Subcutaneous abdominal adipose tissue (tissue), 5 donors: ENCODE data around the gene GGCT.

ENCODE experiments used
- H3K27ac ChIP-seq: one replicate; pipeline ENCODE4 v1.7.0; 2013; ENCODE audit warnings: low read depth, mild to moderate bottlenecking, inconsistent platforms, low read length, moderate library complexity
- H3K27me3 ChIP-seq, 5 donors: one replicate each; pipeline ENCODE4 v1.7.0; 2013; ENCODE audit warnings: low read length in 5 of 5, inconsistent platforms in 1 of 5; ENCODE audit not compliant: control insufficient read depth in 5 of 5, insufficient read depth in 4 of 5
- H3K36me3 ChIP-seq, 5 donors: one replicate each; pipeline ENCODE4 v1.7.0; 2013; ENCODE audit warnings: low read length in 5 of 5; ENCODE audit not compliant: control insufficient read depth in 5 of 5, insufficient read depth in 5 of 5
- H3K4me1 ChIP-seq, 5 donors: one replicate each; pipeline ENCODE4 v1.7.0; 2013; ENCODE audit warnings: low read length in 5 of 5, mild to moderate bottlenecking in 3 of 5, moderate library complexity in 1 of 5; ENCODE audit not compliant: control insufficient read depth in 5 of 5, insufficient read depth in 5 of 5
- H3K4me3 ChIP-seq, 5 donors: one replicate each; pipeline ENCODE4 v1.7.0; 2013; ENCODE audit warnings: low read length in 5 of 5, low read depth in 1 of 5
- H3K9ac ChIP-seq, 5 donors: one replicate each; pipeline ENCODE4 v1.7.0; 2013; ENCODE audit warnings: low read length in 5 of 5, mild to moderate bottlenecking in 4 of 5, moderate library complexity in 3 of 5
- H3K9me3 ChIP-seq, 5 donors: one replicate each; pipeline ENCODE4 v1.7.0; 2013; ENCODE audit warnings: low read length in 5 of 5; ENCODE audit not compliant: control insufficient read depth in 5 of 5
- donor health status: healthy.
- donor health status: healthy.
- donor health status: healthy.
- donor health status: healthy.
- donor health status: healthy.

Gene GGCT

DNA sequence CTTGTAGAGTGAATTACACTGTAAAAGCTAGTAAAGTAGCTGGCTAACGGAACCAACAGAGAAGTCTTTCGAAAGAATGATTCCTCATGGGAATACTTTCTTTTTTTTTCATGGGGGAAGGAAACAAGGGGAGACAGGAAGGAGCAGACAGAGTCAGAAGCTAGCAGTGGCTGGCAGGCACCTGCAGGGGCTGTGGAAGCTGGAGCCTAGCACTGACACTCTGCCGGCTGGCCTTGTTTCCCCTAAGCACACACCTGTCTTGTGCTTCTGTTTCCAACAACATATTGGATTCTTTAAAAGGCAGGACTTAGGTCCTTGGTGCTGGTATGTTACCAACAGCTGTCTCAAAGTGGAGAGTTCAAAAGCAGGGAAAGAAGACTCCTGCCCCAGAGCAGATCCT lies 50.7 kb downstream of the GGCT start:
- Histone ChIP-seq H3K27me3 (no peaks in the 10 kb centered on the region), H3K36me3 (peaks cover 0 to 84% (median 54%) of the 10 kb centered on the region in 5 donors), H3K9ac (peak overlapping the region in 3 of 5 donors; percentile 11 to 62 (median 31)), H3K27ac (peak overlapping the region; percentile 29), H3K4me3 (no peak overlapping the region), H3K9me3 (no peaks in the 10 kb centered on the region), H3K4me1 (peaks cover 9 to 56% (median 39%) of the 10 kb centered on the region in 5 donors)

DNA sequence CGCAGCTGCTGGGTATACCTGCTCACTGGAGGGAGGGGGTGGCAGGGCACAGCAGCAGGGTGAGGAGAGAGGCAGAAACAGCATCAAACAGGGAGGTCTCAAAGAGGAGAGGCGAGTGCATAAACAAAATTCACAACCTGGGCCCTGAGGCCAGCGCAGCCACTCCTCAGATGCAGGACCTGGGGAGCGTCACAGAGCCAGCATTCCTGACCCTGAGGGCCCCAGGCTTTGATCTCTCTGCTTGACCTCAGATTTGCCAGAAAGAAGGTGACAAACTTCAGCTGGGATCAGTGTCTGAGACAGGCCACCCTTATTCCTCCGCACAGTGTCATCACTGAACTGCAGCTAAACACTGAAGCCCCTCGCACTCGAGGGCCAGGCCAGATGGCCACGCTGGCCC lies 51.6 kb downstream of the GGCT start:
- Histone ChIP-seq H3K27me3 (no peaks in the 10 kb centered on the region), H3K27ac (no peak overlapping the region), H3K4me3 (no peak overlapping the region), H3K36me3 (peaks cover 0 to 93% (median 62%) of the 10 kb centered on the region in 5 donors), H3K9me3 (no peaks in the 10 kb centered on the region), H3K9ac (peak overlapping the region in 1 of 5 donors; percentile 12), H3K4me1 (peaks cover 9 to 49% (median 39%) of the 10 kb centered on the region in 5 donors)

DNA sequence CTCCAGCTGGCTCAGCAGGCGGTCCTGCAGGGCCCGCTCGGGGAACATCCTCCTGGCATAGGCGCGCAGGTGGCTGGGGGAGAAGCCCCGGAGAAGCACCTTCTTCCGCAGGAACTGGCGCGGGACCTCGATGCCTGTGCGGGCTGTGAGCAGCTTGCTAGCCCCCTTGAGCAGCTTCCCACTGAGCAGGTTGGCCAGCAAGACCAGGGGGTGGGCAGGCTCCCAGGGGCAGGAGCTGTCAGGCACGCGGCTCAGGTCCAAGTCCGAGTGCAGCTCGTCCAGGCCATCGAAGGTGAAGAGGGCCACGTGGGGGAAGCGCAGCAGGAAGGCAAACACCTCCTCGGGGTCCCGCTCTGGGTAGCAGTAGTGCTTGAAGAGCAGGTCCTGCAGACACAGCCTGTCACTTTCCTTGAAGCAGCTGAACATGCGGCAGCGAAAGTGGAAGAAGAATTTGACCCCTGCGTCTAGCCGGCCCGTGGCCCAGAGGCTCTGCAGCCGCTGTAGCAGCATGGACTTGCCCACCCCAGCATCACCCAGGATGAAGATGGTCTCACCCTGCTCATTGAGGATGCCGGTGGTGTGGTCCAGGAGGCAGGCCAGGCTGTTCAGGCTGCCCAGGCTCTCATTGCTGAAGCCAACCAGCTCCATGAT lies 52.2 kb downstream of the GGCT start:
- H3K27ac ChIP-seq = no peak overlapping the region
- no peaks in the 10 kb centered on the region for H3K27me3 ChIP-seq
- no peak overlapping the region for H3K9ac ChIP-seq
- peaks cover 6 to 43% (median 36%) of the 10 kb centered on the region in 5 donors for H3K4me1 ChIP-seq
- H3K36me3 ChIP-seq = peaks cover 0 to 94% (median 66%) of the 10 kb centered on the region in 5 donors
- H3K9me3 ChIP-seq = no peaks in the 10 kb centered on the region
- H3K4me3 ChIP-seq = no peak overlapping the region

DNA sequence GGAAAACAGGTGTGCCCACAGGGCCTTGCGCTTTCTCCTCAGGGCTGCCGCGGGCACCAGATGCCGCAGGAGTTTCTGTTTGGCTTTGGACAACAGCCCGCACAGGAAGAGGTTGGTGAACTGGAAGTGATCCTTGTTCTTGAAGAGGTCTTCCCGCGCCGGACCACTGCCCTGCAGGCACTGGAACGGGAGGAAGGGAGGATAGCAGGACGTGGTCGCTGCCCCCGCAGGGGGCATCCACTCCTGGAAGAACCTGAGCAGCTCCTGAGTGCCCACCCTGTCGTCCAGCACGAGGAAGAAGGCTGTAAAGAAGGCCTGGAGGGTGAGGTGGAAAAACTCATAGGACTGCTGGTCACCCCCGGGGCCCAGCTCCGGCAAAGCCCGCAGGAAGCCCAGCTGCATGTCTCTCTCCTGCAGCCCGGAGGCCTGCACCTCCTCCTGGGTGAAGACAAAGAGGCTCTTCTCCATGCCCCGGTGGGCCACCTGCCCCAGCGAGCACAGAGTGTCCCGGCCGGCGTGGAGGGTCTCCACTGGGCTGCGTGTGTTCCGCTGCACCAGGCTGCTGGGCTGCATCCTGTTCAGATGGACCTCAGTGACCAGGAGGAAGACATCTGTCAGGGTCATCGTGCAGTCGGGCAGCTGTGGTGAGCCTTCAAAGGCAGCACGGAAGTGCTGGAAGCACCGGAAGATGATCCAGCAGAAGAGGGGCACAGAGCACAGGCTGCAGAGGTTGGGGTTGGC lies 52.9 kb downstream of the GGCT start:
- no peak overlapping the region for H3K27ac ChIP-seq
- no peak overlapping the region for H3K4me3 ChIP-seq
- no peaks in the 10 kb centered on the region for H3K9me3 ChIP-seq
- peaks cover 6 to 43% (median 36%) of the 10 kb centered on the region in 5 donors for H3K4me1 ChIP-seq
- no peak overlapping the region for H3K9ac ChIP-seq
- peaks cover 1 to 94% (median 69%) of the 10 kb centered on the region in 5 donors for H3K36me3 ChIP-seq
- no peaks in the 10 kb centered on the region for H3K27me3 ChIP-seq

DNA sequence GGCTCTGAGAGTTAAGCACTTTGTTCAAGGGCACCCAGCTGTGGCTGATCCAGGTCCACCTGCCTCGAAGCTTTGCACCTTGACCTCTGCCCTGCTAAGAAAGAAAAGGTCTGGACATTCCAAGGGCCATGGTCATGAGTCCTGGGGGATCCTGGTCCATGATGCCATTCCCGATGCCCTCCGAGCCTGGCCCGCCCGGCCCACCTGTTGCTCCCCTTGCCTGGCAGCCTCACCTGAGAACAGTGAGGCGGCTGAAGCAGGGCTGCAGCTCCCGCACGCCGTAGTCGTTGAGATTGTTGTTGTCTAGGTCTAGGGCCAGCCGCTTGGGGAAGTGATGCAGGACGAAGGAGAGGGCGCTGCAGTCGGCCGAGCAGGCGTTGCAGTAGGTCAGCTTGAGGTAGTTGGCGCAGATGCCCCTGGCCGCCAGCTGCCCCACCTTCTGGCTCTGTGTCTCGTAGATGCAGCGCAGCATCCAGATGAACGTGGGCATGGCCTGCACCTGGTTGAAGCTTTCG lies 53.6 kb downstream of the GGCT start:
- Histone ChIP-seq H3K27me3 (no peaks in the 10 kb centered on the region), H3K4me1 (peaks cover 6 to 43% (median 36%) of the 10 kb centered on the region in 5 donors), H3K27ac (no peak overlapping the region), H3K4me3 (no peak overlapping the region), H3K36me3 (peaks cover 3 to 94% (median 67%) of the 10 kb centered on the region in 5 donors), H3K9me3 (no peaks in the 10 kb centered on the region), H3K9ac (no peak overlapping the region)

DNA sequence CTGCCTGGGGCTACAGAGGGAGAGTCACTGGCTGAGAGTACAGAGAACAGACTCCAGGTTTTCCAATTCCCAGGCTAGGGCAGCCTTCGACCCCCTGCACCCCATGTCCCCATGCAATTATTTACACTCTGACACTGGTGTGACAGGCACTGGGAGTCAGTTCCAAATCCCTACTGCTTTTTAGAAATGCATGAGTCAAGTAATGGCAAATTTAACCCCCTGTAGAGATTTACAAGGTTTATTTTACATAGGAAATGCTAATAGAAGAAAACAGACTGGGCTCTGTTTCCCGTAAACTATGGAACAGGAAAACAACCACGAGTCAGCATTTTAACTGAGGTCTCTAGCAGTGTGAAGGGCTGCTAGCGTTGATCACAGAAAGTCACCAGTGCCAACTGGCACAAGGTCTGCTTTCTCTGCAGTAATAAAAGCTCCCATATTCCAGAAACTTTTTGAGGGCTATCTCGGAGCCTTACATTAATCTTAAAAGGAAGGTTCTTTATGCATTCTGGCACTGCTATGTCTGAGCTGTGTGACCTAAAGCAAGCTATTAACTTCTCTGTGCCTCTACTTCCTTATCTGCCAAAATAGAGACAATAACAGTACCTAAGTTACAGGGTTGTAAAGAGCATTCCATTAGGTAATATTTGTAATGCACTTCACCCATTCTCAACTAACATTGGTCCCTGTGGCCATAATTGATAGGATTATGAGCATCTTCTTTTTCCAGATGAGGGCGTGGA lies 54.2 kb downstream of the GGCT start:
- Histone ChIP-seq H3K36me3 (peaks cover 3 to 91% (median 64%) of the 10 kb centered on the region in 5 donors), H3K27ac (no peak overlapping the region), H3K27me3 (no peaks in the 10 kb centered on the region), H3K4me1 (peaks cover 6 to 47% (median 39%) of the 10 kb centered on the region in 5 donors), H3K9ac (peak overlapping the region in 1 of 5 donors; percentile 26), H3K4me3 (no peak overlapping the region), H3K9me3 (no peaks in the 10 kb centered on the region)

DNA sequence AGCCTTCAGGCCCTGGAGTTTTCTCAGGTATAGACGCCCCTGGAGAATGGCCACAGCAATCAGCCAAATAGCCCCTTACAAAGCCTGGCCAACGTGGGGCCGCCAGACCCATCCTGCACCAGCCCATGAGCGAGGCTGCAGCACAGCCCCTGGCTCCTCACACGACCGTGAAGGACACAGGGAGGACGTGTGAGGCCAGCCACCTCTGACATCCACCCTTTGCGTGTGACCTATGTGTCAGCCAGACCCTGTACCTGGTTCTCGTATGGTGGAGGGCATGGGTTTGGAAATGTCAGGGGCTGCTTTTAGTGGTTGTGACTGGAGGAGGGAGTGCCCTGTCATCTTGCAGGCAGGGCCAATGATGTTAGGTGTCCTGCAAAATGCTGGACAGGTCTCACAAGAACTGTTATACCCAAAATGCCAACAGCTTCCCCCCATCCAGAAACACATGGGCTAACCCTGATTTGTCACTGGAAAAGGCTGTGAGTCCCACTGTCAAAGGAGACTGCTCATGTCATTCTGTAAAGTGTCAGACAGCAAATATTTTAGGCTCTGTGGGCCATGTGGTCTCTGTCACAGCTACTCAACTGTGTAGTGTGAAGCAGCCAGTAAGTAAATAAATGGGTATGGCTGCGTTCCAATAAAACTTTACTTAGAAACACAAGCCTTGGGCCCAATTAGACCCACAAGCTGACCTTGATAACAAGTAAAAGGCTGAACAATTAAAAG lies 56.0 kb downstream of the GGCT start:
- no peaks in the 10 kb centered on the region for H3K9me3 ChIP-seq
- H3K4me3 ChIP-seq = no peak overlapping the region
- no peak overlapping the region for H3K9ac ChIP-seq
- peaks cover 3 to 79% (median 57%) of the 10 kb centered on the region in 5 donors for H3K36me3 ChIP-seq
- no peaks in the 10 kb centered on the region for H3K27me3 ChIP-seq
- peaks cover under 1 to 39% (median 29%) of the 10 kb centered on the region in 5 donors for H3K4me1 ChIP-seq
- H3K27ac ChIP-seq = no peak overlapping the region

DNA sequence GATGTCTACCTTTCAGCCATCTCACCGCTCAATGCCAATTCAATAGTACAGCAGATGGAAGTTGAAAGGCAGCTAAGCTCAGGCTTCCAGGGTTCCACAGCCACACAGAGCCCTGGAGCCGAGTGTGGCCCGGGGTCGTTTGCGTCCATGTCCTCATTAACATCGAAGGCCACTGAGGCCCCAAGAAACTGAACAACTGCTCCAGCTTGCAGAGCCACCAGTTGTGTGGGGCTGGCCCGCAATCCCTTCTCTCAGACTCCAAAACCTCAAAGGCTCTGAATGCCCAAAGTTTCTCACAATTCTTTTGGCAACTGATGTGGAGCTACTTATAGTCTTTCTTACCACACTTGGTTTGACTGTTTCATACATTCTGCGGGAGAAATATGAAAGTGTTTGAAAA lies 57.2 kb downstream of the GGCT start:
- Histone ChIP-seq H3K36me3 (peaks cover 3 to 70% (median 52%) of the 10 kb centered on the region in 5 donors), H3K4me3 (no peak overlapping the region), H3K9me3 (no peaks in the 10 kb centered on the region), H3K9ac (no peak overlapping the region), H3K4me1 (peaks cover 0 to 28% (median 20%) of the 10 kb centered on the region in 5 donors), H3K27me3 (no peaks in the 10 kb centered on the region), H3K27ac (no peak overlapping the region)
